GM19324 (cell line): ENCODE data around the gene EGFLAM.
"Not testable (repeated sequence)": the region's sequence is repeated elsewhere in the genome, so short reads cannot be mapped to it uniquely, and the experiment has no call there.

Experiments
- ATAC-seq: cut with Tn5 transposase; IDR thresholded peaks from one replicate; pipeline ENCODE4 v1.9.1; 2021; ENCODE audit warnings: mild to moderate bottlenecking, moderate library complexity; ENCODE audit not compliant: unreplicated experiment, low FRiP score

Gene EGFLAM

DNA sequence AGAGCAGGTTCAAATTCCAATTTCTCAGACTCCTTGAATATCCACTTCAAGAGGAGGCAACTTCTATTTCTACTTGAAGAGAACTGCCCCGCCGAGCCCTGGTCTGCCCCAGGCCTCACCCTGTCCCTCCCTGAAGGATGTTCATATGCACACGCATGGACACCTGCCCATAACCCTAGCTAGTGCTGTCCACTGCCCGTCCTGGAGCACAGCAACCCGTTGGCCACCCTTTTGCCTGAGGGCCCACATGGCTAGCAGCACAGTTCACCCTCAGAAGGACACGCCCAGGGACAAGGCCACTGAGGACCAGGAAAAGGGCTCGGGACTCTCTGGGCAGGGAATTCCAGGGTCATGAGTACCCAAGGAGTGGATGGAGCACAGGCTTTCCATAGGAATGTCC, 63.6 kb downstream of the EGFLAM start:
- ATAC-seq: no peak

DNA sequence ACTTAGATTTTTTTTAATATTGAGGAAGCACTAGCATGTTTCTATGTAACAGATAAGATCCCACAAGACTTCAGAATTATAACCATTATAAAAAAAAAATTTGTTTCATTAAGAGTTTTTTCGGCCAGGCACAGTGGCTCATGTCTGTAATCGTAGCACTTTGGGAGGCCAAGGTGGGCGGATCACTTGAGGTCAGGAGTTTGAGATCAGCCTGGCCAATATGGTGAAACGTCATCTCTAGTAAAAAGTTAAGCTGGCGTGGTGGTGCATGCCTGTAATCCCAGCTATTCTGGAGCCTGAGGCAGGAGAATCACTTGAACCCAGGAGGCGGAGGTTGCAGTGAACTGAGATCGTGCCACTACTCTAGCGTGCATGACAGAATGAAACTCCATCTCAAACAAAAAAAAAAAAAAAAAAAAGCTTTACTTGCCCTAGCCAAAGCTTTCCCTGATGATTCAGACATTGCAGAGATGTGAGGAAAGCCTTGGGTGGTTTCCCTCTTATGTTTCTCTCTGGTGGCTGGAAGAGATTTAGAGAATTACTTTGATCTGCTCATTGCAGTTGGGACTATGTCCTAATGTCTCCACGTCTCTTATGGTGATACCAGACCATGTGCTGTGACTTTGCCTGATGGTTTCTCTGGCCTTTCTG, 65.4 kb downstream of the EGFLAM start:
- ATAC-seq: no peak

DNA sequence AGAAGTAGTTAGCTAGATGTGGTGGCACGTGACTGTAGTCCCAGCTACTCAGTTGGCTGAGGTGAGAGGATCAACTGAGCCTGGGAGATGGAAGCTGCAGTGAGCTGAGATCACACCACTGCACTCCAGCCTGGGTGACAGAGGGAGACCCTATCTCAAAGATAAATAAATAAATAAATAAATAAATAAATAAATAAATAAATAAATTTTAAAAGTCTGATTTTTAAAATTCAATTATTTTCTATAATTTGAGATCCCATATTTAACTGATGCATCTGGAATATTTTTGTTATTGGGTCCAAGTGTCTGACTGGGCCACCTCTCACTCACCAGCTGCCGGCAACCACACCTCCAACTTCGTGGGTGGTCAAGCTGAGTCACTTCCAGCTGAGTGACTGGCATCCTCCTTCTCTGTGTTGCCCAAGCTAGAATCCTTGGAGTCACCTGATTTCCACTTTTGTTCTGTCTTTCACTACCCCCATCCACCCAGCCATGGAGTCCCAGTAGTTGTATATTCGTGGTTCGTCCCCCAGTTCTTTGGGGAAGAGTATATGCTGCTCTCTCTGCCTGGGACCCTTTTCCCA, 70.9 kb downstream of the EGFLAM start:
- no peak for ATAC-seq

- no peak for ATAC-seq
Observed at GRCh38 chr5:38330207-38330606, 71.8 kb downstream of the EGFLAM start.

- no peak for ATAC-seq
Observed at GRCh38 chr5:38331831-38332230, 73.5 kb downstream of the EGFLAM start.

GRCh38 chr5:38333181-38333580, 74.8 kb downstream of the EGFLAM start:
- not testable (repeated sequence) for ATAC-seq

DNA sequence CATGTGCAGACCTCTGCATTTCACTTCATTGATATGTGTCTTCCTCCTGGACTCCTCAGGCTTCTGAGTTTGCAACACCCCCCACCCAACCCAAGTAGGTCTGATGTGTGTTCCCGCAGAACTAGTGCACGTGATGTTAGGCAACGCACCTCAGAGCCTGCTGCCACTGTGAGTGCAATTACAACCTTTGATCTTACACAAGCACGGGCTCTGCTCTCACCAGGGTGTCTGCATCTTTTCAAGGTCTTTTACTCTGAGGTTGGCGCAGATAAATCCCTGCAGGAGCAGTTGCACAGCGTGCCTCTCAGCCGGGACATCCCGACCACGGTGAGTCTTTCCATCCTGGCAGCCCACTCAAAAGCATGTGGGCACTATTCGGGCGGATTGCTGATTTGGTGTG, 80.1 kb downstream of the EGFLAM start:
- no peak for ATAC-seq

DNA sequence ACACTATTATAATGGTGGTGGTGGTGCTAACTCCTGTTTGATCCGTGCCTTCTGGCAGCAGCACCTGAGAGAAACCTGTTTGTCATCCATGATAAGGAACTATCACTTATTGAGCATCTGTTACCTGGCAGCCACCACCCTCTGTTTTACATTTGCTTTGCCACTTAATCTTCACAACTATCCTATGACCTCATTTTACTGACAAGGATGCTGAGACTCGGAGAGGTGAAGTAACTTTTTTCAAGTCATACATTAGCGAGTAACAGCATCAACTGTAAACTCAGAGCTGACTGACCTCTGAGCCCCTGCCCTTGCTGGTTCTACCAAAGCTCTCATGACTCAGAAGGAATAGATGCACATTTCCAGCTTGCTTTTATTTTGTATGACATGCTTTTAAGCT, 81.1 kb downstream of the EGFLAM start:
- no peak for ATAC-seq

DNA sequence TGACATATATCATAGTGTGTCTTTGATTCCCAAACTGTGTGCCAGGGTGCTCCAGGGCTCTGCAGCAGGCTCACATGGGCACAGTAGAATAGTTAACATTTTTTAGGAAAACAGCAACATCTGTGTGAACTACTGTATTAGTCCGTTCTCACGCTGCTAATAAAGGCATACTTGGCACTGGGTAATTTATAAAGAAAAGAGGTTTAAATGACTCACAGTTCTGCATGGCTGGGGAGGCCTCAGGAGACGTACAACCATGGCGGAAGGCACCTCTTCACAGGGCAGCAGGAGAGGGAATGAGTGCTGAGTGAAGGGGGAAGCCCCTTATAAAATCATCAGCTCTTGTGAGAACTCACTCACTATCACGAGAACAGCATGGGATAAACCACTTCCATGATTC, 82.7 kb downstream of the EGFLAM start:
- ATAC-seq: no peak

GRCh38 chr5:38341641-38342040, 83.3 kb downstream of the EGFLAM start:
- ATAC-seq: no peak

DNA sequence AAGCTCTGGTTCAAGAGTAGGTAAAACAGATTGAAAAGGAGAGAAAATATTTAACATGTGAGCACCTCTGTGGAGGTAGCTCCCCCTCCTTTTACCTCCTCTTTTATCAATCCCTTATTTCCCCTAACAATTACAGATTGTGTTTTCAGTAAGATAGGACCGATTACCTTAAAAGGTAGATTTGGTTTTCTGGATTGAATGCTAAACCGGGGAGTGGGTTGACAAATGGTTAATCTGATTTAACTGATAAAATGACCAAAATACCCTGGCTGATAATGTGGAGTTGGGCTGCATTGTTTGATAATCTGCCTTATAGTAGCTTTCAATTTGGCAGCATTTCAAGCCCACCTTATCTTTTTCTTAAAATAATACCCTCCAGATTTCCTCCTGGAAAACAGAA, 83.9 kb downstream of the EGFLAM start:
- ATAC-seq: no peak

DNA sequence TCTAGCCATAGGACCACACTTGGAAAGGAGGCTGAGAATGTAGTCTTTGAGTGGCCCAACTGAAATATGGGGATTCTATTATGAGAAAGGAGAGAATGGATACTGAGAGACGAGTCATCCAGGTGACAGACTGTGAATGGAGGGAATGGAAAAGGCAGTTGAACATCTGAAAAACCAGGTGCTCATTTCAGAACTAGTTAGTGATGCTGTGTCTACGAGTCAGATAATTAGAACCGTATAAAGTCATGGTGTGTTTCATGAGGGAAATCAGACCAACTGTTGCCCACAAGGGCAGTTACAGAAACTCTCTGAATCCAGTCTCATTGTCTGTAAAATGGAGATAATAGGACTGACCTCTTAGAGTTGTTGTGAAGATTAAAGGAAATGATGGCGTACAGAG, 86.5 kb downstream of the EGFLAM start:
- no peak for ATAC-seq

GRCh38 chr5:38346593-38346992, 88.2 kb downstream of the EGFLAM start:
- ATAC-seq: no peak

DNA sequence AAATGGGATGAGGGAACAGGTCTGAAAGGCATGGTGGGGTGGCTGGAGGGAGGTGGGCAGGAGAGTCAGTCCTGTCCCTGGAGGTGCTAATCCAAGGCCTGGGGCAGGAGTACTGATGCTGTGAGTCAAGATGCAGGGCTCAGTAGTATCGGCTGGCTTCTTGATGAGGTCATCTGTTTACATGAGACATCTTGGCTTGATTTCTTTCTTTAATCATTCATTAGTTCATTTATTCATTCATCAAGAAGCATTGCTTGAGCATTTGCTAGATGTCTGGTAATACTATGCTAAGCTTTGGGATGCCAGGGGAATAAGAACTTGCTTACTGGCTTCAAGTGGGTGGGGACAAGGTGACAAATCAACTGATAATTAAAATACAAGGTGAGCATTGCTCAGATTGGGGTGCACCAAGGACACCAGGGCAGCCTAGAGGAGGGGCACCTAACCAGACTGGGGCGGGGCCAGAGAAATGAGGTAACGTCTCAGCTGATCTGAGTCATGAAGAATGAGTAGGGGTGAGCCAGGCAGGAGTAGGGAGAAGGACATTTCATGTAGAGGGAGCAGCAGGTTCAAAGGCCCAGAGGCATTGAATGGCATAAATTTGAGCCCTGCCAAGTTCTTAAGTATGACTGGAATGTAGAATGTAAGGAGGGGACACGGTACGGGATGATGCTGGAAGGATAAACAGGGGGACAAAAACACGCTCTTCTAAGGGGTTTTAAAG, 88.8 kb downstream of the EGFLAM start:
- ATAC-seq: no peak

GRCh38 chr5:38347896-38348295, 89.5 kb downstream of the EGFLAM start:
- no peak for ATAC-seq

DNA sequence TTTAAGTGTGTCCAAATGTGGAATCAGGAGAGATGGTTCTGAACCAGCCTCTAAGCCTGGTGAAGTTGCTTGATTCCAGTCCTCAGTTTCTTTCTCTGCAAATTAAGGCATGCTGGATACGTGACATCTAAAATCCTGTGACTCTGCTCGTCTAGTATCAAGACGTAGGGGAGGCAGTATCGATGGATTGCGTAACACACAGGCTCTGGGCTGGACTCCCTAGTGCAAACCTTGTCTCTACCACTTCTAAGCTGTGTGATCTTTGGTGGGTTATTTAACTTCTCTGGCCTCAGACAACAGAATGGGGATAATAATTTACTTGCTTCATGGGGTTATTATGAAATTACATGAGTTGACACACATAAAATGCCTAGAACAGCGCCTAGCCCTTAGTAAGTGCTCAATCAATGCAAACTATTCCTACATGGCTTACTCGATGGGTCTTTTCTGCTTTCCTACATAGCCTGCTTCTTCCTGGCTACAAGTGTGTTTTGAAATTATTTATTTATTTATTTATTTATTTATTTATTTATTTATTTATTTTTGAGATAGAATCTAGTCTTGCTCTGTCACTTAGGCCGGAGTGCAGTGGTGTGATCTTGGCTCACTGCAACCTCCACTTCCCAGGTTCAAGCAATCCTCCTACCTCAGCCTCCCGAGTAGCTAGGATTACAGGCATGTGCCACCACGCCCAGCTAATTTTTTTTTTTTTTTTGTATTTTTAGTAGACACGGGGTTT, 102.1 kb downstream of the EGFLAM start:
- no peak for ATAC-seq

GRCh38 chr5:38362713-38363112, 104.4 kb downstream of the EGFLAM start:
- ATAC-seq: no peak

DNA sequence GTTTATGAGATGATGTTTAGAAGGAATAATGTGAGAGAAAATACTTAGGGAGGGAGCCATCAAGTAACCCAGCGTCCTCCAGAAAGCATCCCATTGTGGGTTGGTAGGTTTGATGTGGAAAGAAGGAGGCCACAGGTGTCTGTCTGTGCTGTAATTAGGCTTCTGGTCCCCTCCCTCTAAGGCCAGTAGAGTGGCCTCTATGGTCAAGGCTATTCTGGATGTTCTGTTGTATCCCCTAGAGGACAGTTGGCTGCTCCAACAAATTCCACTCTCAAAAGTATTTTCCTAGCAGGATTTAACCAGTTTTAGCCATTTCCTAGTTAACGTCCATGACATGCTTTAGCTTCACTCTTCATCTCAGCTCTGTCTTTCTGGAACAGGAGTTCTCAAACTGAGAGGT, 106.5 kb downstream of the EGFLAM start:
- no peak for ATAC-seq

- no peak for ATAC-seq
Observed at GRCh38 chr5:38367410-38367809, 109.1 kb downstream of the EGFLAM start.

GRCh38 chr5:38367966-38368365, 109.6 kb downstream of the EGFLAM start:
- no peak for ATAC-seq

- no peak for ATAC-seq
Observed at GRCh38 chr5:38369692-38370091, 111.3 kb downstream of the EGFLAM start.
